BE2C (cell line): ENCODE data around the gene NOS2.

Experiments used
- DNase-seq: peaks from one replicate; pipeline ENCODE4 v3.0.0-alpha.2; 2020
- H3K27me3 ChIP-seq: fragments of 250-450 bp; sonication (Bioruptor Pico); 2 replicates; pipeline ENCODE4 v1.5.1; 2020; ENCODE audit warnings: mild to moderate bottlenecking
- H3K36me3 ChIP-seq: fragments of 250-450 bp; sonication (Bioruptor Pico); 2 replicates; pipeline ENCODE4 v1.5.1; 2020; ENCODE audit warnings: mild to moderate bottlenecking
- H3K4me1 ChIP-seq: fragments of 250-450 bp; sonication (Bioruptor Pico); 2 replicates; pipeline ENCODE4 v1.5.1; 2020
- H3K4me3 ChIP-seq: 2 replicates; pipeline ENCODE4 v1.5.1; 2011; ENCODE audit warnings: low read depth, low read length
- H3K9me3 ChIP-seq: fragments of 250-450 bp; sonication (Bioruptor Pico); 2 replicates; pipeline ENCODE4 v1.5.1; 2020
- TF ChIP-seq, protein P1 (sequence below): IDR thresholded peaks from 2 replicates; pipeline ENCODE4 v1.5.1; 2012; ENCODE audit warnings: mild to moderate bottlenecking, low read depth, low read length

NOS2 gene

DNA sequence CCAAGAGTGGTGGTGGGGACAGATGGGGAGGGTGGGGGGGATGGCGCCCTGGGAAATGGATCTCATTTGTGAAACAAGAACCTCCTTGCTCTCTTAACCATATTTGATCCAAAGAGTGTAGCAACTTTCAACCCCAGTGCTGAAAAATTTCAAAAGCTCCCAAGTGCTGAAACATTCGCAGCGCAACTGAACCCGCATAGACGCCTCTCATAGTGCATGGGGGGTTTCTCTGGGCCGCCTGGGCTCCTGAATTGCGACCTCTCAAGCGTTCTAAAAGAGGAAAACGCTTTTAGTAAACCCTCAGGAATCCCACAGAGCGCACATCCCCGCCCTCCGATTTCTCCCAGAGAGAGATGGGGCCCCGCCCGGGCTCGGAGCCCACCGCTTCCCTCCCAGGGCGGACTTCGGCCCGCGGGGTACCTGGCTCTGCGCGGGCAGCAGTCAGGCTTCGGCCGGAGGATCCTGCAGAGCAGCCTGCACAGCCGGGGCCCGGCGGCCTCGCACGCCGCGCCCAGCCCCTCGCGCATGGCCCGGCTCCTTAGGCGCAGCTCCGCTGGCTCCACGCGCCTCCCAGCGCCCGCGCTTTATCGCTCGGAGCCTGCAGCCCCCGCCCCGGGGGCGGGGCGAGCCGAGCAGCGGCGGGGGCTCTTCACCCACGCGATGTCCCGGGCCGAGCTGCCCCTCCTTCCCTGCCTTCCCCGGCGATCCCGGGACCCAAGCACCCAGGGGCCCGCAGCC lies 7.0 kb downstream of the NOS2 start:
- Histone ChIP-seq H3K4me3 (no peak overlapping the region), H3K27me3 (no peaks in the 10 kb centered on the region; the same call in 1 of the 2 replicates), H3K36me3 (no peaks in the 10 kb centered on the region), H3K9me3 (no peaks in the 10 kb centered on the region), H3K4me1 (no peaks in the 10 kb centered on the region)
- TF ChIP-seq, protein P1, sequence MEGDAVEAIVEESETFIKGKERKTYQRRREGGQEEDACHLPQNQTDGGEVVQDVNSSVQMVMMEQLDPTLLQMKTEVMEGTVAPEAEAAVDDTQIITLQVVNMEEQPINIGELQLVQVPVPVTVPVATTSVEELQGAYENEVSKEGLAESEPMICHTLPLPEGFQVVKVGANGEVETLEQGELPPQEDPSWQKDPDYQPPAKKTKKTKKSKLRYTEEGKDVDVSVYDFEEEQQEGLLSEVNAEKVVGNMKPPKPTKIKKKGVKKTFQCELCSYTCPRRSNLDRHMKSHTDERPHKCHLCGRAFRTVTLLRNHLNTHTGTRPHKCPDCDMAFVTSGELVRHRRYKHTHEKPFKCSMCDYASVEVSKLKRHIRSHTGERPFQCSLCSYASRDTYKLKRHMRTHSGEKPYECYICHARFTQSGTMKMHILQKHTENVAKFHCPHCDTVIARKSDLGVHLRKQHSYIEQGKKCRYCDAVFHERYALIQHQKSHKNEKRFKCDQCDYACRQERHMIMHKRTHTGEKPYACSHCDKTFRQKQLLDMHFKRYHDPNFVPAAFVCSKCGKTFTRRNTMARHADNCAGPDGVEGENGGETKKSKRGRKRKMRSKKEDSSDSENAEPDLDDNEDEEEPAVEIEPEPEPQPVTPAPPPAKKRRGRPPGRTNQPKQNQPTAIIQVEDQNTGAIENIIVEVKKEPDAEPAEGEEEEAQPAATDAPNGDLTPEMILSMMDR: no peak
- DNase-seq: peak; percentile 10

DNA sequence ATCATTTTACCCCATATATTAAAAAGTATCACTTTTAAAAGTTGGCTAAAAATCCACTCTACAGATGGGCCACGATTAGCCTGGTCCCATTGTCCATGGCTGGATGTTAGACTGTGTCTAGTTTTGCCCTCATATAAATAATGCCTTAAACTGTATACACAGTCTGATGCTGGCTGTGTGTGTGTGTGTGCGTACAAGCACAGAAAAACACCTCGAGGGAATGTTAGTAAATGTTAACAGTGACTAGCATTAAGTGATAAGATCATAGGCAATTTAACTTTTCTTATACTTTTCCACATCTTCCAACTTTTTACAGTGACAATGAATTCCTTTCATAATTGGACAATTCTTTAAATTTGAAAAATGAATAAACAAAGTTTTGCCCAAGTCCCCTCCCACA lies 8.2 kb downstream of the NOS2 start:
- Histone ChIP-seq H3K4me1 (no peaks in the 10 kb centered on the region), H3K4me3 (no peak overlapping the region), H3K36me3 (no peaks in the 10 kb centered on the region), H3K9me3 (no peaks in the 10 kb centered on the region), H3K27me3 (no peaks in the 10 kb centered on the region; the same call in 1 of the 2 replicates)
- no peak for DNase-seq
- TF ChIP-seq, protein P1: no peak

DNA sequence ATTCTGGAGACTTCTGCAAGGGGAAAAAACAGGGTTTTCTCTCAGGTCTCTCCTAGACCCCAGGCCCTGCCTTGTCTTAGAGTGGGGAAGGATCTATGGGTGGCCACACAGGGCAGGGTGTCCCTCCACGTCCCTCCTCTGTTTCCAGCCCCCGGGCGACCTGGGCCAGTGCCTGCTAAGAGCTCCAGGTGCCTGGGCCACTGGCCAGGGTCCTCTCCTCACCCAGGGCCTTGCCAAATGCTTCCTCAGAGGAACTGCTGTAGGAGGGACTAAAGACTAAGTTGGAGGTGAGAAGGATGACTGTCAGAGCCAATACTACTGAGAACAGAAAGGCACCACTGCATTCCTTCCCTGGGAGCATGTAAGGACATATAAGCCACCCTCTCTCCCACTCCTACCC lies 11.4 kb downstream of the NOS2 start:
- Histone ChIP-seq H3K27me3 (no peaks in the 10 kb centered on the region; the same call in 1 of the 2 replicates), H3K9me3 (no peaks in the 10 kb centered on the region), H3K4me3 (no peak overlapping the region), H3K36me3 (no peaks in the 10 kb centered on the region), H3K4me1 (no peaks in the 10 kb centered on the region)
- TF ChIP-seq, protein P1: no peak
- no peak for DNase-seq

DNA sequence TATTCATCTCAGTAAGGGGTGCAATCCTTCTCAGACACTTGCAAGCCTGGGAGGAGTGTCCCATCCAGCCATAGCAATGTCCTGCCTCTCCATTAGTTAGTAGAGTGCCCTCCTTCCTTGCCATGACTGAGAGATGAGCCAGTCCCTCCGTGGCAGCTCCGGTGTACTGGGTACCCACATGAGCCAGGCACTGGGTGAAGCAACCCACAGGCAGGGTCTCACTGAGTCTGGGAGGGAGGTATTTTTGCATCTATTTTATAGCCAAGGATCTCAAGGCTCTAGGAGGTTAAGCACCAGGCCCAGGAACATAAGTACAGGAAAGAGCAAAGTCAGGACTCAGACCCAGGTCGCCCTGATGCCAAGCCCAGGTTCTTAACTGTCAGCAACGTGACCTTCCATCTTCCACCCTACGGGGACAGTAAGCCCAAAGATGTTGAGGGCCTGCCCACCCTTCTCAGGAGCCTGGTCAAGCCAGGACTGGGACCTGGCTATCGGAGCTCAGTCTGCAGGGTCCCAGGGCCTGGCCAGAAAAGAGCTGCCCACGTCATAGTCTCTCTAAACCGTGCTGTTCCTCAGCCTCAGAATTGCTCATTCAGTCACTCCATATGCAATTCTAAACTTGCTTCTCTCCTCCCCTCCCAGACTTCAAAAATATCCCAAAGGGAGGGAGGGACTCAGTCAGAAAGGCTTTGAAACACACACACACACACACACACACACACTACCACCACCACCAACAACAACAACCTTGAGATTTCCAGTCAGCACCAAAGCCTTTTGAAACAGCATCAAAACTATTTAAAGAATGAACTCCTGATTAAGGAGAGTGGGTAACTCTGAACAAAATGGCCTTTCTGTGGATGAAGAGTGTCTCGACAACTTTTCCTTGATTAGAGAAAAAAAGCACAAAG lies 16.6 kb downstream of the NOS2 start:
- TF ChIP-seq, protein P1: no peak
- DNase-seq: no peak
- no peaks in the 10 kb centered on the region for H3K4me1 ChIP-seq
- H3K4me3 ChIP-seq: no peak overlapping the region
- H3K9me3 ChIP-seq: no peaks in the 10 kb centered on the region
- H3K27me3 ChIP-seq: no peaks in the 10 kb centered on the region
- no peaks in the 10 kb centered on the region for H3K36me3 ChIP-seq

DNA sequence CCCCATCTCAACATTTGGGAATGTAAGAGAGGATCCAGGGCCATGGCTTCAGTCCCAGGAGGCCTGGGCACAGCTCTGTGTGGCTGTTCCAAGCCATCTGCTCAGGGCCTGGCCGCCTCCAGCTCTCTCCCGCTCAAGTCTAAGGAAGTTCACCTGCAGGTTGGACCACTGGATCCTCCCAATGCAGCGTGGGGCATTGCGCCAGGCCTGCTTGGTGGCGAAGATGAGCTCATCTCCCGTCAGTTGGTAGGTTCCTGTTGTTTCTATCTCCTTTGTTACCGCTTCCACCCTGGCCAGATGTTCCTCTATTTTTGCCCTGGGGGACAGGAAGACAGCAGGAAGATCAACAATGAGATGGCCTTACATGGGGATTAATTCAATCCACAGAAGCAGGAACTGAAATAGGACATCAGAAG lies 17.5 kb downstream of the NOS2 start:
- Histone ChIP-seq H3K4me3 (no peak overlapping the region), H3K36me3 (no peaks in the 10 kb centered on the region), H3K27me3 (no peaks in the 10 kb centered on the region), H3K9me3 (no peaks in the 10 kb centered on the region), H3K4me1 (no peaks in the 10 kb centered on the region)
- TF ChIP-seq, protein P1: no peak
- DNase-seq: peak; percentile 35
